GM23338 (cell line): ENCODE data around the gene GADD45A. TPM values are rescaled to one million over a fixed set of nuclear protein-coding genes. Genes with fewer than 3 reads are reported as not detected.

Experiments used
- ATAC-seq: fragments of 200-7000 bp; cut with Tn5 transposase; 3 replicates; pipeline ENCODE4 v1.9.1; 2020
- DNase-seq: peaks from one replicate; pipeline ENCODE4 v3.0.0-alpha.2; 2015; ENCODE audit warnings: low spot score
- H2AFZ ChIP-seq: fragments of 200-600 bp; sonication (generic); 2 replicates; pipeline ENCODE4 v1.8.0; 2016; ENCODE audit warnings: antibody characterized with exemption, mild to moderate bottlenecking, moderate library complexity
- H3F3A ChIP-seq: fragments of 200-600 bp; sonication (generic); replicated peaks from 2 replicates; pipeline ENCODE4 v1.8.0; 2017; ENCODE audit warnings: antibody characterized with exemption, mixed run types, low read depth
- H3K27ac ChIP-seq: fragments of 200-600 bp; sonication (generic); 2 replicates; pipeline ENCODE4 v1.6.1; 2016; ENCODE audit warnings: low read depth
- H3K27me3 ChIP-seq: fragments of 200-600 bp; sonication (generic); 2 replicates; pipeline ENCODE4 v1.8.0; 2016; ENCODE audit warnings: mild to moderate bottlenecking, mixed run types, moderate library complexity; ENCODE audit not compliant: insufficient read depth
- H3K36me3 ChIP-seq: fragments of 200-600 bp; sonication (generic); 2 replicates; pipeline ENCODE4 v1.8.0; 2016; ENCODE audit warnings: mild to moderate bottlenecking; ENCODE audit not compliant: insufficient read depth
- H3K4me1 ChIP-seq: fragments of 200-600 bp; sonication (generic); 2 replicates; pipeline ENCODE4 v1.8.0; 2016; ENCODE audit warnings: mild to moderate bottlenecking, moderate library complexity; ENCODE audit not compliant: insufficient read depth
- H3K4me2 ChIP-seq: fragments of 200-600 bp; sonication (generic); 2 replicates; pipeline ENCODE4 v1.7.1; 2017; ENCODE audit warnings: mixed run types
- H3K4me3 ChIP-seq: fragments of 200-600 bp; sonication (generic); 2 replicates; pipeline ENCODE4 v1.6.1; 2016; ENCODE audit warnings: mixed run types
- H3K79me2 ChIP-seq: fragments of 200-600 bp; sonication (generic); replicated peaks from 2 replicates; pipeline ENCODE4 v1.8.0; 2017; ENCODE audit warnings: mild to moderate bottlenecking; ENCODE audit not compliant: insufficient read depth
- H3K9me2 ChIP-seq: fragments of 200-600 bp; sonication (generic); 2 replicates; pipeline ENCODE4 v1.8.0; 2017; ENCODE audit not compliant: insufficient read depth
- H4K20me1 ChIP-seq: fragments of 200-600 bp; sonication (generic); replicated peaks from 2 replicates; pipeline ENCODE4 v1.8.0; 2017; ENCODE audit warnings: mild to moderate bottlenecking; ENCODE audit not compliant: insufficient read depth
- H3K27ac Mint-ChIP-seq: 2 replicates; pipeline ENCODE4 v1.8.0; 2020; ENCODE audit warnings: inconsistent platforms, mild to moderate bottlenecking, moderate library complexity, mixed read lengths
- H3K27me3 Mint-ChIP-seq: 3 replicates; pipeline ENCODE4 v1.8.0; 2022; ENCODE audit warnings: low read depth, mild to moderate bottlenecking, moderate library complexity, mixed read lengths, inconsistent platforms; ENCODE audit not compliant: insufficient read depth, poor library complexity
- H3K36me3 Mint-ChIP-seq: 3 replicates; pipeline ENCODE4 v1.8.0; 2021; ENCODE audit warnings: low read depth, mild to moderate bottlenecking, inconsistent platforms, moderate library complexity, mixed read lengths
- H3K4me1 Mint-ChIP-seq: 3 replicates; pipeline ENCODE4 v1.8.0; 2020; ENCODE audit warnings: mild to moderate bottlenecking, inconsistent platforms, mixed read lengths
- H3K4me3 Mint-ChIP-seq: 3 replicates; pipeline ENCODE4 v1.8.0; 2021; ENCODE audit warnings: moderate library complexity, mild to moderate bottlenecking, inconsistent platforms, mixed read lengths
- H3K9me3 Mint-ChIP-seq: 3 replicates; pipeline ENCODE4 v1.8.0; 2020; ENCODE audit warnings: moderate library complexity, mild to moderate bottlenecking, inconsistent platforms, mixed read lengths
- CREB1 ChIP-seq: fragments of 250-450 bp; sonication (Bioruptor Pico); IDR thresholded peaks from 2 replicates; pipeline ENCODE4 v1.5.0; 2020; ENCODE audit warnings: low read depth, mild to moderate bottlenecking, moderate library complexity
- CTCF ChIP-seq, 2 experiments: fragments of 200-600 bp in 1 of 2; sonication (generic) in 1 of 2; conservative IDR thresholded peaks; 2 replicates each; pipeline versions ENCODE4 v1.5.1 to v1.6.1; 2016 to 2017; ENCODE audit warnings: antibody characterized with exemption in 2 of 2, low read depth in 2 of 2, mild to moderate bottlenecking in 2 of 2, moderate library complexity in 1 of 2
- NANOG ChIP-seq: IDR thresholded peaks from 2 replicates; pipeline ENCODE4 v1.6.1; 2016; ENCODE audit warnings: antibody characterized with exemption, borderline replicate concordance
- ZNF114 ChIP-seq: fragments of 250-450 bp; sonication (Bioruptor Pico); IDR thresholded peaks from 2 replicates; pipeline ENCODE4 v1.5.0; 2020; ENCODE audit warnings: mild to moderate bottlenecking, moderate library complexity
- ZNF331 ChIP-seq: fragments of 250-450 bp; sonication (Bioruptor Pico); IDR thresholded peaks from 2 replicates; pipeline ENCODE4 v1.5.0; 2020; ENCODE audit warnings: low read depth, mild to moderate bottlenecking, moderate library complexity
- ZNF462 ChIP-seq: fragments of 250-450 bp; sonication (Bioruptor Pico); IDR thresholded peaks from 2 replicates; pipeline ENCODE4 v1.5.0; 2020; ENCODE audit warnings: mild to moderate bottlenecking, moderate library complexity
- polyA plus RNA-seq: library from polyadenylated mRNA; unstranded; fragments of >200 nt; fragmentation: Nextera tagmentation; extraction: Ambion mirVana; gene quantifications from 2 replicates; pipeline ENCODE4 v1.2.1, GENCODE V29; 2016
- total RNA-seq: library from RNA; depleted of rRNA; stranded (reverse); fragments of >200 nt; shearing (Covaris generic); gene quantifications from 2 replicates; pipeline ENCODE4 v1.2.3, GENCODE V29; 2014
- TF ChIP-seq, protein P1 (sequence below): IDR thresholded peaks from one replicate; pipeline ENCODE4 v1.6.1; 2018; ENCODE audit warnings: antibody characterized with exemption; ENCODE audit not compliant: unreplicated experiment

GADD45A gene
- total and polyA plus RNA-seq, 2 experiments from 2014 or later, result 25.9 to 39.5 TPM

- TF ChIP-seq ZNF462 (CRISPR knock-in tag), result no peak
- TF ChIP-seq CREB1 (CRISPR knock-in tag), result no peak
- TF ChIP-seq ZNF331 (CRISPR knock-in tag), result no peak
These were observed 37.1 kb upstream of the GADD45A start (continued) for GRCh38 chr1:67647814-67648358.

DNA sequence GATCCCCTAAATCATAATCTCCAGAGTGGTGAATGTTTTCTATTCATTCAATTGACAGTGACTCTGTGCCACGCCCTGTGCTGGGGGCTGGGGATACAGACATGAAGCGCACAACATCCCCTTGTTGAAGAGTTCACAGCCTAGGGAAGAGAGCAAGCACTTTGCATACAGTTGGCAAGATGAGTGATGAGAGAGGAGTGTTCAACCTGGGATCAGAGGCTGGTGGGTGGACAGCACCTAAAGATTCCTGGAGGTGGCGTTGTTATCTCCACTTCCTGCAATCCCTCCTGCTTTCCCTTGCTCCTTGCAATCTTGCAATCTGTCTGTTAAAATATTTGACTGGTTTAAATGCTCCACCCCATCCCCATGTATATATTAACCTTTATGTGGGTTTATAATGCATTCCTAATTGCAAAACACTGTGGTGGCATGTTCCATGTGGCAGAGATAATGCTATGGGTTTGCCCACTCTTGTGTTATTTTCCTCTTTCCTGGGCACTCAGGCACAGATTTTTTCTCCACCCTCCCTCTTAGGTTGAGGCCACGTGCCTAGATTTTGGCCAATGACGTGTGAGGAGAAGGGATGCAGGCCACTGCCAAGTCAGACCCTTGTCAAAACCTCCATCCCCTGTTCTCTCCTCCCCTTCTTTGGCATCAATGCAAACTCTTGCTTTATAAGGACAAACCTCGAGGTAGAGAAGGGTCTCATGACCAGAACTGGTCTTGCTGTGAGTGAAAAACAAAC is 36.2 kb upstream of the GADD45A start:
- ATAC-seq (peak; percentile 70), DNase-seq (peak; percentile 50)
- Mint-ChIP-seq H3K27me3 (peaks cover 2% of the 10 kb centered on the region), H3K4me1 (peaks cover 12% of the 10 kb centered on the region), H3K36me3 (no peaks in the 10 kb centered on the region), H3K9me3 (no peaks in the 10 kb centered on the region), H3K4me3 (no peak overlapping the region), H3K27ac (no peak overlapping the region)
- H3K36me3 ChIP-seq, result no peaks in the 10 kb centered on the region
- no peaks in the 10 kb centered on the region for H4K20me1 ChIP-seq
- no peak overlapping the region for H3K27ac ChIP-seq
- no peak overlapping the region for H3K4me2 ChIP-seq
- no peak overlapping the region for H2AFZ ChIP-seq
- H3K4me3 ChIP-seq, result no peak overlapping the region
- peaks cover 10% of the 10 kb centered on the region for H3K4me1 ChIP-seq
- H3F3A ChIP-seq, result no peaks in the 10 kb centered on the region
- no peaks in the 10 kb centered on the region for H3K27me3 ChIP-seq
- no peaks in the 10 kb centered on the region for H3K79me2 ChIP-seq
- no peaks in the 10 kb centered on the region for H3K9me2 ChIP-seq
- TF ChIP-seq, protein P1, sequence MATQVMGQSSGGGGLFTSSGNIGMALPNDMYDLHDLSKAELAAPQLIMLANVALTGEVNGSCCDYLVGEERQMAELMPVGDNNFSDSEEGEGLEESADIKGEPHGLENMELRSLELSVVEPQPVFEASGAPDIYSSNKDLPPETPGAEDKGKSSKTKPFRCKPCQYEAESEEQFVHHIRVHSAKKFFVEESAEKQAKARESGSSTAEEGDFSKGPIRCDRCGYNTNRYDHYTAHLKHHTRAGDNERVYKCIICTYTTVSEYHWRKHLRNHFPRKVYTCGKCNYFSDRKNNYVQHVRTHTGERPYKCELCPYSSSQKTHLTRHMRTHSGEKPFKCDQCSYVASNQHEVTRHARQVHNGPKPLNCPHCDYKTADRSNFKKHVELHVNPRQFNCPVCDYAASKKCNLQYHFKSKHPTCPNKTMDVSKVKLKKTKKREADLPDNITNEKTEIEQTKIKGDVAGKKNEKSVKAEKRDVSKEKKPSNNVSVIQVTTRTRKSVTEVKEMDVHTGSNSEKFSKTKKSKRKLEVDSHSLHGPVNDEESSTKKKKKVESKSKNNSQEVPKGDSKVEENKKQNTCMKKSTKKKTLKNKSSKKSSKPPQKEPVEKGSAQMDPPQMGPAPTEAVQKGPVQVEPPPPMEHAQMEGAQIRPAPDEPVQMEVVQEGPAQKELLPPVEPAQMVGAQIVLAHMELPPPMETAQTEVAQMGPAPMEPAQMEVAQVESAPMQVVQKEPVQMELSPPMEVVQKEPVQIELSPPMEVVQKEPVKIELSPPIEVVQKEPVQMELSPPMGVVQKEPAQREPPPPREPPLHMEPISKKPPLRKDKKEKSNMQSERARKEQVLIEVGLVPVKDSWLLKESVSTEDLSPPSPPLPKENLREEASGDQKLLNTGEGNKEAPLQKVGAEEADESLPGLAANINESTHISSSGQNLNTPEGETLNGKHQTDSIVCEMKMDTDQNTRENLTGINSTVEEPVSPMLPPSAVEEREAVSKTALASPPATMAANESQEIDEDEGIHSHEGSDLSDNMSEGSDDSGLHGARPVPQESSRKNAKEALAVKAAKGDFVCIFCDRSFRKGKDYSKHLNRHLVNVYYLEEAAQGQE, result no peak
- TF ChIP-seq CTCF (conservative IDR thresholded peaks at IDR 0.05; ENCODE audit: low read depth in 2 of 2) (peak; percentile 39 to 66; a peak in 3 of 4 replicates), ZNF331 (CRISPR knock-in tag) (no peak), NANOG (no peak), ZNF114 (no peak)
